ENCODE results near the gene NOTUM.

DNA sequence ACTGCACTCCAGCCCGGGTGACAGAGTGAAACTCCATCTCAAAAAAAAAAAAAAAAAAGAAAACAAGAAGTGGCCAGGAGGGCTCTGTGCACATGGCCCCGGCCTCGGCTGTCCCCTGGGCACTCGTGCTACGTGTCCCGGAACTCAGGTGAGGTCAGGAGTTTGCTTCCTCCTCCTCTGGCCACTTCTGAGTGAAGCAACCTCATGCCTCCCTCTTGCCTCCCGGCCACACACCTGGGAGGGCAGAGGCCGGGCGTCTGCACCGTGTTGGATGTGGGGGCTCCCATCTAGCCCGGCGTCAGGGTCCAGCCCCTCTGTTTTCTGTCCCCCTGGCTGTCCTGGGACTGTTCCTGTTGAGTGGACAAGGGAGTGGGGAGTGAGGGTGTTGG is 38.6 kb upstream of the NOTUM start:
- TF ChIP-seq, protein P1, sequence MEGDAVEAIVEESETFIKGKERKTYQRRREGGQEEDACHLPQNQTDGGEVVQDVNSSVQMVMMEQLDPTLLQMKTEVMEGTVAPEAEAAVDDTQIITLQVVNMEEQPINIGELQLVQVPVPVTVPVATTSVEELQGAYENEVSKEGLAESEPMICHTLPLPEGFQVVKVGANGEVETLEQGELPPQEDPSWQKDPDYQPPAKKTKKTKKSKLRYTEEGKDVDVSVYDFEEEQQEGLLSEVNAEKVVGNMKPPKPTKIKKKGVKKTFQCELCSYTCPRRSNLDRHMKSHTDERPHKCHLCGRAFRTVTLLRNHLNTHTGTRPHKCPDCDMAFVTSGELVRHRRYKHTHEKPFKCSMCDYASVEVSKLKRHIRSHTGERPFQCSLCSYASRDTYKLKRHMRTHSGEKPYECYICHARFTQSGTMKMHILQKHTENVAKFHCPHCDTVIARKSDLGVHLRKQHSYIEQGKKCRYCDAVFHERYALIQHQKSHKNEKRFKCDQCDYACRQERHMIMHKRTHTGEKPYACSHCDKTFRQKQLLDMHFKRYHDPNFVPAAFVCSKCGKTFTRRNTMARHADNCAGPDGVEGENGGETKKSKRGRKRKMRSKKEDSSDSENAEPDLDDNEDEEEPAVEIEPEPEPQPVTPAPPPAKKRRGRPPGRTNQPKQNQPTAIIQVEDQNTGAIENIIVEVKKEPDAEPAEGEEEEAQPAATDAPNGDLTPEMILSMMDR (conservative IDR thresholded peaks at IDR 0.05; ENCODE audit: low read depth, low read length), result no peak
- TF ChIP-seq EZH2 (IDR thresholded peaks at IDR 0.05; ENCODE audit: borderline replicate concordance, low read depth, low read length, poor library complexity, severe bottlenecking), result no peak

All from A673 (cell line).